NCI-H2107 (cell line): Measurements from ENCODE around the gene ATAD3B.
"Not testable (repeated sequence)": the region's sequence is repeated elsewhere in the genome, so short reads cannot be mapped to it uniquely, and the experiment has no call there.

Source experiments
- DNase-seq: peaks from one replicate; lab custom pipeline; 2025; lab: John Stamatoyannopoulos, UW

Gene ATAD3B

GRCh38 chr1:1452365-1452739 is 19.2 kb upstream of the ATAD3B start:
- DNase-seq = not testable (repeated sequence)

- no peak for DNase-seq
These were observed 18.7 kb upstream of the ATAD3B start for GRCh38 chr1:1452882-1453281.

GRCh38 chr1:1454286-1455056 is 17.1 kb upstream of the ATAD3B start:
- DNase-seq = not testable (repeated sequence)

- DNase-seq = no peak
These were observed 16.1 kb upstream of the ATAD3B start for GRCh38 chr1:1455366-1455884.

- DNase-seq = not testable (repeated sequence)
These were observed 15.6 kb upstream of the ATAD3B start for GRCh38 chr1:1455934-1456333.

- DNase-seq = not testable (repeated sequence)
These were observed 14.8 kb upstream of the ATAD3B start for GRCh38 chr1:1456683-1457255.

- DNase-seq = not testable (repeated sequence)
These were observed 12.4 kb upstream of the ATAD3B start for GRCh38 chr1:1459156-1459555.

GRCh38 chr1:1459711-1460110 is 11.9 kb upstream of the ATAD3B start:
- not testable (repeated sequence) for DNase-seq

- DNase-seq = no peak
These were observed 10.9 kb upstream of the ATAD3B start for GRCh38 chr1:1460540-1461130.

- no peak for DNase-seq
These were observed 9.7 kb upstream of the ATAD3B start for GRCh38 chr1:1461721-1462317.

GRCh38 chr1:1462318-1462966 is 9.1 kb upstream of the ATAD3B start:
- no peak for DNase-seq

- no peak for DNase-seq
These were observed 8.3 kb upstream of the ATAD3B start for GRCh38 chr1:1463312-1463711.

- not testable (repeated sequence) for DNase-seq
These were observed 3.2 kb upstream of the ATAD3B start for GRCh38 chr1:1468196-1468985.

GRCh38 chr1:1470626-1471388 is 758 bp upstream of the ATAD3B start:
- no peak for DNase-seq

- not testable (repeated sequence) for DNase-seq
These were observed 700 bp downstream of the ATAD3B start for GRCh38 chr1:1472053-1472876.

GRCh38 chr1:1476011-1476410 is 4.4 kb downstream of the ATAD3B start:
- DNase-seq = not testable (repeated sequence)

GRCh38 chr1:1477206-1477605 is 5.6 kb downstream of the ATAD3B start:
- DNase-seq = no peak

- DNase-seq = no peak
These were observed 8.3 kb downstream of the ATAD3B start for GRCh38 chr1:1479547-1480487.

GRCh38 chr1:1480488-1480867 is 8.9 kb downstream of the ATAD3B start:
- not testable (repeated sequence) for DNase-seq
